CD4-positive, alpha-beta memory T cell (primary cell): ENCODE results near the gene NPAT. TPM values are rescaled to one million over a fixed set of nuclear protein-coding genes. Genes with fewer than 3 reads are reported as not detected.
"Not testable (repeated sequence)": the region's sequence is repeated elsewhere in the genome, so short reads cannot be mapped to it uniquely, and the experiment has no call there.

Experiments
- CTCF ChIA-PET: fragments of 350-600 bp; sonication (Branson Sonifier 250); formaldehyde crosslinking; loops from one replicate; lab custom pipeline; 2021; ENCODE audit warnings: inconsistent platforms; ENCODE audit not compliant: partially characterized antibody; lab: Charles Lee
- POLR2A ChIA-PET: fragments of 350-600 bp; sonication (Branson Sonifier 250); formaldehyde crosslinking; loops from one replicate; lab custom pipeline; 2021; ENCODE audit not compliant: partially characterized antibody; lab: Charles Lee
- DNase-seq, 5 donors: peaks; one replicate each; pipeline versions ENCODE4 v3.0.0 to v3.0.0-alpha.2; 2020 to 2022; ENCODE audit warnings: mixed read lengths in 1 of 5
- H3K27ac ChIP-seq: one replicate; pipeline ENCODE4 v1.7.0; 2013; ENCODE audit warnings: low read depth, low read length
- H3K27me3 ChIP-seq: 2 replicates; pipeline ENCODE4 v1.7.0; 2013; ENCODE audit warnings: mild to moderate bottlenecking, low read length, moderate library complexity; ENCODE audit not compliant: insufficient read depth
- H3K36me3 ChIP-seq: 2 replicates; pipeline ENCODE4 v1.7.0; 2013; ENCODE audit warnings: mild to moderate bottlenecking, low read length, moderate library complexity; ENCODE audit not compliant: insufficient read depth
- H3K4me1 ChIP-seq: 2 replicates; pipeline ENCODE4 v1.7.0; 2013; ENCODE audit warnings: mild to moderate bottlenecking, low read length, moderate library complexity; ENCODE audit not compliant: insufficient read depth
- H3K4me3 ChIP-seq, 2 donors: one replicate each; pipeline ENCODE4 v1.7.0; 2013; ENCODE audit warnings: low read length in 2 of 2, mild to moderate bottlenecking in 1 of 2
- H3K9me3 ChIP-seq, 2 donors: one replicate each; pipeline ENCODE4 v1.7.0; 2013; ENCODE audit warnings: low read length in 2 of 2, control low read depth in 1 of 2; ENCODE audit not compliant: control insufficient read depth in 1 of 2
- H3K27ac Mint-ChIP-seq, 7 donors: one replicate each; pipeline ENCODE4 v1.8.0; 2020 to 2021; ENCODE audit warnings: mixed read lengths in 7 of 7, mild to moderate bottlenecking in 6 of 7, inconsistent platforms in 3 of 7, moderate library complexity in 3 of 7
- H3K27me3 Mint-ChIP-seq, 2 donors: one replicate each; pipeline ENCODE4 v1.8.0; 2020 to 2021; ENCODE audit warnings: mixed read lengths in 2 of 2
- H3K36me3 Mint-ChIP-seq, 2 donors: one replicate each; pipeline ENCODE4 v1.8.0; 2020 to 2021; ENCODE audit warnings: mixed read lengths in 2 of 2, inconsistent platforms in 1 of 2, mild to moderate bottlenecking in 1 of 2
- H3K4me1 Mint-ChIP-seq, 4 donors: one replicate each; pipeline ENCODE4 v1.8.0; 2020 to 2021; ENCODE audit warnings: mixed read lengths in 4 of 4, mild to moderate bottlenecking in 1 of 4
- H3K4me3 Mint-ChIP-seq, 8 donors: one replicate each; pipeline ENCODE4 v1.8.0; 2020 to 2021; ENCODE audit warnings: mixed read lengths in 8 of 8, mild to moderate bottlenecking in 7 of 8, moderate library complexity in 6 of 8, inconsistent platforms in 3 of 8
- H3K9me3 Mint-ChIP-seq, 8 donors: one replicate each; pipeline ENCODE4 v1.8.0; 2020 to 2021; ENCODE audit warnings: mixed read lengths in 8 of 8, mild to moderate bottlenecking in 5 of 8, inconsistent platforms in 3 of 8, moderate library complexity in 1 of 8
- intact Hi-C: fragments of 100-400 bp; cut with micrococcal nuclease; formaldehyde crosslinking; loops from one replicate; pipeline ENCODE4 v1.15.1; 2023
- polyA plus RNA-seq, 2 donors: library from polyadenylated mRNA; unstranded; fragments of 300-500 nt; fragmentation: Illumina TruSeq; gene quantifications; one replicate each; pipeline ENCODE4 v1.2.3, GENCODE V29; 2021
- total RNA-seq, 2 experiments: library from RNA; stranded (reverse); gene quantifications; one replicate each; pipeline ENCODE4 v1.2.3, GENCODE V29; 2021

NPAT gene
- total and polyA plus RNA-seq, 4 experiments from 2014 or later: 24.8 to 71.3 (median 50.8) TPM

- intact Hi-C loops: no loop called here
- Mint-ChIP-seq H3K36me3 (peaks cover 20 to 27% of the 10 kb centered on the region in 2 donors), H3K27ac (peak overlapping the region in 3 of 7 donors; percentile 4 to 79 (median 58)), H3K4me1 (peaks cover 26 to 35% (median 31%) of the 10 kb centered on the region in 4 donors), H3K9me3 (no peaks in the 10 kb centered on the region), H3K4me3 (no peak overlapping the region), H3K27me3 (no peaks in the 10 kb centered on the region)
- Histone ChIP-seq H3K9me3 (no peaks in the 10 kb centered on the region), H3K36me3 (no peaks in the 10 kb centered on the region), H3K27me3 (no peaks in the 10 kb centered on the region), H3K4me3 (no peak overlapping the region), H3K27ac (no peak overlapping the region), H3K4me1 (peaks cover 15% of the 10 kb centered on the region)
- CTCF ChIA-PET: interaction anchor here (0.9 to 1.7 kb wide), 2 partner anchors 12 to 15 kb away, joined by 3 to 10 read pairs; no protein-coding TSS in a partner anchor
- POLR2A ChIA-PET: no interaction called here
- DNase-seq: no peak
These were observed 93.7 kb downstream of the NPAT start for GRCh38 chr11:108128772-108129171.

GRCh38 chr11:108125096-108125495 is 97.3 kb downstream of the NPAT start:
- DNase-seq: no peak
- intact Hi-C loops: no loop called here
- Histone ChIP-seq H3K36me3 (no peaks in the 10 kb centered on the region), H3K27me3 (no peaks in the 10 kb centered on the region), H3K4me1 (peaks cover 41% of the 10 kb centered on the region), H3K4me3 (no peak overlapping the region), H3K9me3 (no peaks in the 10 kb centered on the region), H3K27ac (no peak overlapping the region)
- peaks cover 40 to 64% (median 50%) of the 10 kb centered on the region in 4 donors for H3K4me1 Mint-ChIP-seq
- H3K27ac Mint-ChIP-seq: peak overlapping the region in 6 of 7 donors; percentile 27 to 84 (median 60)
- POLR2A ChIA-PET: no interaction called here
- H3K9me3 Mint-ChIP-seq: no peaks in the 10 kb centered on the region
- H3K4me3 Mint-ChIP-seq: peak overlapping the region in 3 of 8 donors; percentile 68 to 76 (median 71)
- H3K27me3 Mint-ChIP-seq: no peaks in the 10 kb centered on the region
- H3K36me3 Mint-ChIP-seq: peaks cover 11 to 22% of the 10 kb centered on the region in 2 donors
- CTCF ChIA-PET: no interaction called here

GRCh38 chr11:108122166-108122628 is 100.2 kb downstream of the NPAT start:
- no peak for DNase-seq
- Histone ChIP-seq H3K9me3 (no peaks in the 10 kb centered on the region), H3K27me3 (no peaks in the 10 kb centered on the region), H3K27ac (peak overlapping the region; percentile 71), H3K4me3 (peak overlapping the region; percentile 85 to 91), H3K36me3 (no peaks in the 10 kb centered on the region), H3K4me1 (peaks cover 41% of the 10 kb centered on the region)
- Mint-ChIP-seq H3K9me3 (no peaks in the 10 kb centered on the region), H3K27me3 (no peaks in the 10 kb centered on the region), H3K4me3 (peak overlapping the region; percentile 82 to 96 (median 93)), H3K36me3 (peaks cover 0 to 4% of the 10 kb centered on the region in 2 donors), H3K4me1 (peaks cover 36 to 55% (median 38%) of the 10 kb centered on the region in 4 donors), H3K27ac (peak overlapping the region in 6 of 7 donors; percentile 5 to 96 (median 82))
- ChIA-PET CTCF (interaction anchor here (1.3 kb wide), 2 partner anchors 10 to 40 kb away, joined by 3 read pairs; no protein-coding TSS in a partner anchor), POLR2A (interaction anchor here (1.1 to 1.4 kb wide), 6 partner anchors 100 to 542 kb away, joined by 3 to 6 read pairs (median 4); partner anchors contain the start of genes ATM, CUL5, DDX10 and NPAT)
- intact Hi-C loops: loop anchor here (5.0 kb wide), 2 partner anchors 345 to 545 kb away; partner anchors contain the start of genes C11orf65 and DDX10

DNA sequence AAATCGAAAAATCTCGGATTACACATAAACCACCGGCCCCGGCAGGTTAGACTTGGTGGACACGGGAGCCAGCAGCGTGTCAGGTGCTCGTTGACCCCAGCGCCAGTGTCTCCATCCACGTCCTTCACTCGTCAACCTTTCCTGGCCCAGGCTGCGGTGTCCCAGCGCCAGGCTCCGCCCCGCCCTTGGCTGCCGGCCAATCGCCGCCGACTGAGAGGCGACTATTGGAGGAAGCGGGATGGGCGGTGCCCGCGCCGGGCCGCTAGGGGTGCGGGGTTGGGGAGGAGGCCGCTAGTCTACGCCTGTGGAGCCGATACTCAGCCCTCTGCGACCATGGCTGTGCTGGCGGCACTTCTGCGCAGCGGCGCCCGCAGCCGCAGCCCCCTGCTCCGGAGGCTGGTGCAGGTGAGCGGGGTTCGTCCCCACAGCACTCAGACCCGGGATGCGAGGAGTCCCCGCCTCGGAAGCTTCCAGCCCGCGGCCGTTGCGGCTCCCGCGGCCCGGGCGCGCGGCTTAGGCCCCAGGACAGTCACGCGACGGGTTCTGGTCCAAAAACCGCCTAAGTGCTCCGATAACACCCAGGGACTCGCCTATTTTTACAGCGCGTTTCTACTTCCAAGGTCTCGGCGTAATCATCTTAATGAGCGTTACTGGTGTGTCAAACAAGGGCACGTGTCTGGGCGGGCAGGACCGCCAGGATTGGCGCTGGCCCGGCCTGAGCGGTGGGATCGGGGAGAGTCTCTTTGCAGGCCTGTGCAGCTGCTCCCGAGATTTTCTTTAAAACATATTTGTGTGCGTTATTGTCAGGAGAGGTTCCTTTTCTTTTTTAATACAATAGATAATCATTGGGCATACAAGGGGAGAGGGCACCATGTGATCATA is 100.9 kb downstream of the NPAT start, which contains the start of gene ACAT1:
Gene ACAT1, plus strand, starts transcription at position 294 of the 882 bp plus-strand sequence. Its CDS starts 40 bp downstream, at position 334.
- CTCF ChIA-PET: interaction anchor here (1.3 kb wide), 2 partner anchors 9 to 39 kb away, joined by 3 read pairs; no protein-coding TSS in a partner anchor
- Mint-ChIP-seq H3K27me3 (no peaks in the 10 kb centered on the region), H3K4me1 (peaks cover 36 to 55% (median 38%) of the 10 kb centered on the region in 4 donors), H3K4me3 (peak within 1 kb of the TSS; percentile 82 to 96 (median 93)), H3K9me3 (no peaks in the 10 kb centered on the region), H3K27ac (peak within 1 kb of the TSS; percentile 61 to 96 (median 89)), H3K36me3 (peaks cover 0 to 4% of the 10 kb centered on the region in 2 donors)
- Histone ChIP-seq H3K27me3 (no peaks in the 10 kb centered on the region), H3K36me3 (no peaks in the 10 kb centered on the region), H3K9me3 (no peaks in the 10 kb centered on the region), H3K27ac (peak within 1 kb of the TSS; percentile 71), H3K4me3 (peak within 1 kb of the TSS; percentile 85 to 91), H3K4me1 (peaks cover 41% of the 10 kb centered on the region)
- POLR2A ChIA-PET: interaction anchor here (1.1 to 1.4 kb wide), 6 partner anchors 101 to 543 kb away, joined by 3 to 6 read pairs (median 4); partner anchors contain the start of genes ATM, CUL5, DDX10 and NPAT
- intact Hi-C loops: loop anchor here (1.0 to 5.0 kb wide), 6 partner anchors 15 to 546 kb away; partner anchors contain the start of genes ATM, C11orf65, CUL5 and DDX10
- DNase-seq: peak; percentile 93 to 95 (median 93)

GRCh38 chr11:108120936-108121273 is 101.5 kb downstream of the NPAT start:
- peak overlapping the region in 6 of 7 donors; percentile 50 to 92 (median 86) for H3K27ac Mint-ChIP-seq
- Histone ChIP-seq H3K27ac (peak overlapping the region; percentile 71), H3K4me1 (peaks cover 41% of the 10 kb centered on the region), H3K4me3 (peak overlapping the region; percentile 85 to 91)
- DNase-seq, H3K36me3 ChIP-seq, POLR2A ChIA-PET, H3K9me3 ChIP-seq, H3K36me3 Mint-ChIP-seq, H3K9me3 Mint-ChIP-seq, H3K27me3 ChIP-seq, H3K27me3 Mint-ChIP-seq: not testable (repeated sequence)
- peak overlapping the region; percentile 77 to 96 (median 92) for H3K4me3 Mint-ChIP-seq
- intact Hi-C loops: loop anchor here (1.0 to 5.0 kb wide), 6 partner anchors 15 to 546 kb away; partner anchors contain the start of genes ATM, C11orf65, CUL5 and DDX10
- peaks cover 32 to 49% (median 36%) of the 10 kb centered on the region in 4 donors for H3K4me1 Mint-ChIP-seq
- CTCF ChIA-PET: interaction anchor here (1.3 kb wide), 2 partner anchors 8 to 39 kb away, joined by 3 read pairs; no protein-coding TSS in a partner anchor

- H3K36me3 Mint-ChIP-seq: peaks cover 0 to 3% of the 10 kb centered on the region in 2 donors
- peaks cover 11 to 22% (median 12%) of the 10 kb centered on the region in 4 donors for H3K4me1 Mint-ChIP-seq
- H3K27me3 Mint-ChIP-seq: no peaks in the 10 kb centered on the region
- H3K27ac ChIP-seq: no peak overlapping the region
- no peaks in the 10 kb centered on the region for H3K9me3 ChIP-seq
- H3K27me3 ChIP-seq: no peaks in the 10 kb centered on the region
- peaks cover 17% of the 10 kb centered on the region for H3K4me1 ChIP-seq
- H3K36me3 ChIP-seq: no peaks in the 10 kb centered on the region
- intact Hi-C loops: loop anchor here (1.0 kb wide), 1 partner anchor 530 kb away; no protein-coding TSS in a partner anchor
- H3K4me3 ChIP-seq: no peak overlapping the region
- DNase-seq: peak in 3 of 5 donors; percentile 24 to 29 (median 27)
- no peaks in the 10 kb centered on the region for H3K9me3 Mint-ChIP-seq
- POLR2A ChIA-PET: interaction anchor here (0.9 to 1.8 kb wide), 2 partner anchors 106 to 119 kb away, joined by 4 to 6 read pairs; no protein-coding TSS in a partner anchor
- H3K4me3 Mint-ChIP-seq: no peak overlapping the region
- H3K27ac Mint-ChIP-seq: no peak overlapping the region
- CTCF ChIA-PET: interaction anchor here (0.5 to 2.7 kb wide), 12 partner anchors 8 to 617 kb away, joined by 3 to 21 read pairs (median 6); partner anchors contain the start of genes CUL5 and DDX10
These were observed 104.6 kb downstream of the NPAT start for GRCh38 chr11:108117746-108118371.
